GM21737 (cell line): ENCODE data around the gene DTWD1.
"Not testable (repeated sequence)": the region's sequence is repeated elsewhere in the genome, so short reads cannot be mapped to it uniquely, and the experiment has no call there.

Experiments used
- ATAC-seq: cut with Tn5 transposase; IDR thresholded peaks from one replicate; pipeline ENCODE4 v1.9.1; 2021; ENCODE audit warnings: mild to moderate bottlenecking, moderate library complexity; ENCODE audit not compliant: unreplicated experiment

DTWD1 gene

GRCh38 chr15:49645277-49645676 is 24.4 kb downstream of the DTWD1 start:
- ATAC-seq: no peak

- no peak for ATAC-seq
Observed at GRCh38 chr15:49645941-49646340, 25.1 kb downstream of the DTWD1 start.

GRCh38 chr15:49646891-49647290 is 26.0 kb downstream of the DTWD1 start:
- no peak for ATAC-seq

GRCh38 chr15:49649987-49650386 is 29.1 kb downstream of the DTWD1 start:
- no peak for ATAC-seq

- no peak for ATAC-seq
Observed at GRCh38 chr15:49650676-49651075, 29.8 kb downstream of the DTWD1 start.

- ATAC-seq: no peak
Observed at GRCh38 chr15:49652922-49653321, 32.1 kb downstream of the DTWD1 start.

- ATAC-seq: no peak
Observed at GRCh38 chr15:49656734-49657133, 35.9 kb downstream of the DTWD1 start.

GRCh38 chr15:49664716-49665115 is 43.9 kb downstream of the DTWD1 start:
- no peak for ATAC-seq

GRCh38 chr15:49666486-49666885 is 45.6 kb downstream of the DTWD1 start:
- not testable (repeated sequence) for ATAC-seq

- ATAC-seq: no peak
Observed at GRCh38 chr15:49669288-49669687, 48.4 kb downstream of the DTWD1 start.

- no peak for ATAC-seq
Observed at GRCh38 chr15:49673861-49674260, 53.0 kb downstream of the DTWD1 start.

GRCh38 chr15:49674370-49674769 is 53.5 kb downstream of the DTWD1 start:
- ATAC-seq: no peak

GRCh38 chr15:49675041-49675440 is 54.2 kb downstream of the DTWD1 start:
- no peak for ATAC-seq

GRCh38 chr15:49678655-49679054 is 57.8 kb downstream of the DTWD1 start:
- no peak for ATAC-seq

- ATAC-seq: no peak
Observed at GRCh38 chr15:49686599-49686998, 65.8 kb downstream of the DTWD1 start.

- ATAC-seq: no peak
Observed at GRCh38 chr15:49688135-49688790, 67.4 kb downstream of the DTWD1 start.

- ATAC-seq: no peak
Observed at GRCh38 chr15:49692514-49693090, 71.8 kb downstream of the DTWD1 start.

- ATAC-seq: no peak
Observed at GRCh38 chr15:49693498-49693897, 72.7 kb downstream of the DTWD1 start.

GRCh38 chr15:49696433-49696832 is 75.6 kb downstream of the DTWD1 start:
- ATAC-seq: no peak

GRCh38 chr15:49697121-49697520 is 76.3 kb downstream of the DTWD1 start:
- no peak for ATAC-seq

GRCh38 chr15:49702982-49703381 is 82.1 kb downstream of the DTWD1 start:
- ATAC-seq: not testable (repeated sequence)
